IMR-90 (cell line): Measurements from ENCODE around the gene TRIM33.

Source experiments
- BHLHE40 ChIP-seq: fragments of 150-350 bp; IDR thresholded peaks from 2 replicates; pipeline ENCODE4 v1.6.1; 2016; ENCODE audit warnings: mild to moderate bottlenecking, low read depth, low read length
- CEBPB ChIP-seq: IDR thresholded peaks from 2 replicates; pipeline ENCODE4 v1.6.1; 2012; ENCODE audit warnings: low read depth, low read length, improper control_type of control experiment
- FOS ChIP-seq: fragments of 150-350 bp; IDR thresholded peaks from 2 replicates; pipeline ENCODE4 v1.6.1; 2016; ENCODE audit warnings: low read depth, low read length
- MAFK ChIP-seq: IDR thresholded peaks from 2 replicates; pipeline ENCODE4 v1.6.1; 2012; ENCODE audit warnings: low read depth, low read length, improper control_type of control experiment
- MAZ ChIP-seq: IDR thresholded peaks from 2 replicates; pipeline ENCODE4 v1.6.1; 2012; ENCODE audit warnings: low read depth, mild to moderate bottlenecking, low read length, improper control_type of control experiment, moderate library complexity, borderline replicate concordance
- NFE2L2 ChIP-seq: fragments of 150-350 bp; IDR thresholded peaks from 2 replicates; pipeline ENCODE4 v1.6.1; 2016; ENCODE audit warnings: low read depth, mild to moderate bottlenecking, low read length
- POLR2A ChIP-seq: IDR thresholded peaks from 2 replicates; pipeline ENCODE4 v1.6.1; 2012; ENCODE audit warnings: mild to moderate bottlenecking, low read depth, low read length
- RAD21 ChIP-seq: IDR thresholded peaks from 2 replicates; pipeline ENCODE4 v1.6.1; 2012; ENCODE audit warnings: low read length, improper control_type of control experiment
- RCOR1 ChIP-seq: IDR thresholded peaks from 2 replicates; pipeline ENCODE4 v1.6.1; 2012; ENCODE audit warnings: mild to moderate bottlenecking, low read length, improper control_type of control experiment; ENCODE audit not compliant: insufficient replicate concordance
- RFX5 ChIP-seq: IDR thresholded peaks from 2 replicates; pipeline ENCODE4 v1.8.0; 2012; ENCODE audit warnings: low read depth, mild to moderate bottlenecking, low read length, moderate library complexity
- SMC3 ChIP-seq: fragments of 150-350 bp; IDR thresholded peaks from 2 replicates; pipeline ENCODE4 v1.6.1; 2016; ENCODE audit warnings: low read depth, mild to moderate bottlenecking, antibody characterized with exemption, low read length, moderate library complexity
- TF ChIP-seq, protein P1 (sequence below): conservative IDR thresholded peaks from 2 replicates; pipeline ENCODE4 v1.5.1; 2012; ENCODE audit warnings: mild to moderate bottlenecking, low read depth, low read length, improper control_type of control experiment
- TF ChIP-seq, protein P2 (sequence below): fragments of 150-350 bp; IDR thresholded peaks from 2 replicates; pipeline ENCODE4 v1.6.1; 2016; ENCODE audit warnings: low read depth, mild to moderate bottlenecking, low read length, moderate library complexity, borderline replicate concordance
- TF ChIP-seq, protein P3 (sequence below): fragments of 150-350 bp; IDR thresholded peaks from 2 replicates; pipeline ENCODE4 v1.6.1; 2017; ENCODE audit warnings: mild to moderate bottlenecking, antibody characterized with exemption, low read length, low read depth

DNA sequence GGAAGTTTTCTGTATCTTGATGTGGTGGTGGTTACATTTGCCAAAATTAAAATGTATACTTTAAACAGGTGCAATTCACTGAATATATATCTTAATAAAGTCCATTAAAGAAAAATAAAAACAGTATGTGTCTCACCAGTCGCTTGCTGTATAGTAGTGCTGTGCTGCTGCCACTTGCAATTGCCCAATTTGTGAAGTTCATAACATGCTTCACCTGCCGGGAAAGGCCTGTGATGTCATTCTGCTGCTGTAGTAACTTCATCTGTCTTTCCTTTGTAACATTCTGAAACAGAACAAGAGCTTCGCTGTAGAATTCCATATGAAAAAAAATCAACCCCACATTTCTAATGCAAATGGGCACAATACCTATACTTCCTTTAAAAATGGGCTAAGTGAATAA lies 83.4 kb downstream of the TRIM33 start:
- TF ChIP-seq, protein P1, sequence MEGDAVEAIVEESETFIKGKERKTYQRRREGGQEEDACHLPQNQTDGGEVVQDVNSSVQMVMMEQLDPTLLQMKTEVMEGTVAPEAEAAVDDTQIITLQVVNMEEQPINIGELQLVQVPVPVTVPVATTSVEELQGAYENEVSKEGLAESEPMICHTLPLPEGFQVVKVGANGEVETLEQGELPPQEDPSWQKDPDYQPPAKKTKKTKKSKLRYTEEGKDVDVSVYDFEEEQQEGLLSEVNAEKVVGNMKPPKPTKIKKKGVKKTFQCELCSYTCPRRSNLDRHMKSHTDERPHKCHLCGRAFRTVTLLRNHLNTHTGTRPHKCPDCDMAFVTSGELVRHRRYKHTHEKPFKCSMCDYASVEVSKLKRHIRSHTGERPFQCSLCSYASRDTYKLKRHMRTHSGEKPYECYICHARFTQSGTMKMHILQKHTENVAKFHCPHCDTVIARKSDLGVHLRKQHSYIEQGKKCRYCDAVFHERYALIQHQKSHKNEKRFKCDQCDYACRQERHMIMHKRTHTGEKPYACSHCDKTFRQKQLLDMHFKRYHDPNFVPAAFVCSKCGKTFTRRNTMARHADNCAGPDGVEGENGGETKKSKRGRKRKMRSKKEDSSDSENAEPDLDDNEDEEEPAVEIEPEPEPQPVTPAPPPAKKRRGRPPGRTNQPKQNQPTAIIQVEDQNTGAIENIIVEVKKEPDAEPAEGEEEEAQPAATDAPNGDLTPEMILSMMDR = no peak
- TF ChIP-seq POLR2A = no peak
- no peak for TF ChIP-seq CEBPB
- no peak for TF ChIP-seq RAD21
- no peak for TF ChIP-seq MAZ
- TF ChIP-seq SMC3 = no peak
- no peak for TF ChIP-seq MAFK
- no peak for TF ChIP-seq FOS
- no peak for TF ChIP-seq BHLHE40
- TF ChIP-seq NFE2L2 = no peak
- no peak for TF ChIP-seq RFX5
- TF ChIP-seq, protein P2, sequence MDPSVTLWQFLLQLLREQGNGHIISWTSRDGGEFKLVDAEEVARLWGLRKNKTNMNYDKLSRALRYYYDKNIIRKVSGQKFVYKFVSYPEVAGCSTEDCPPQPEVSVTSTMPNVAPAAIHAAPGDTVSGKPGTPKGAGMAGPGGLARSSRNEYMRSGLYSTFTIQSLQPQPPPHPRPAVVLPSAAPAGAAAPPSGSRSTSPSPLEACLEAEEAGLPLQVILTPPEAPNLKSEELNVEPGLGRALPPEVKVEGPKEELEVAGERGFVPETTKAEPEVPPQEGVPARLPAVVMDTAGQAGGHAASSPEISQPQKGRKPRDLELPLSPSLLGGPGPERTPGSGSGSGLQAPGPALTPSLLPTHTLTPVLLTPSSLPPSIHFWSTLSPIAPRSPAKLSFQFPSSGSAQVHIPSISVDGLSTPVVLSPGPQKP = no peak
- TF ChIP-seq, protein P3, sequence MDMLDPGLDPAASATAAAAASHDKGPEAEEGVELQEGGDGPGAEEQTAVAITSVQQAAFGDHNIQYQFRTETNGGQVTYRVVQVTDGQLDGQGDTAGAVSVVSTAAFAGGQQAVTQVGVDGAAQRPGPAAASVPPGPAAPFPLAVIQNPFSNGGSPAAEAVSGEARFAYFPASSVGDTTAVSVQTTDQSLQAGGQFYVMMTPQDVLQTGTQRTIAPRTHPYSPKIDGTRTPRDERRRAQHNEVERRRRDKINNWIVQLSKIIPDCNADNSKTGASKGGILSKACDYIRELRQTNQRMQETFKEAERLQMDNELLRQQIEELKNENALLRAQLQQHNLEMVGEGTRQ = no peak
- TF ChIP-seq RCOR1 = no peak
